22Rv1 (cell line): ENCODE measurements around the gene ANKRD28.

Source experiments
- ZFX ChIP-seq: fragments of 450-650 bp; IDR thresholded peaks from 2 replicates; pipeline ENCODE4 v1.6.1; 2017; ENCODE audit warnings: antibody characterized with exemption, borderline replicate concordance
- TF ChIP-seq, protein P1 (sequence below): fragments of 450-650 bp; IDR thresholded peaks from 2 replicates; pipeline ENCODE4 v1.5.1; 2017; ENCODE audit warnings: mild to moderate bottlenecking

DNA sequence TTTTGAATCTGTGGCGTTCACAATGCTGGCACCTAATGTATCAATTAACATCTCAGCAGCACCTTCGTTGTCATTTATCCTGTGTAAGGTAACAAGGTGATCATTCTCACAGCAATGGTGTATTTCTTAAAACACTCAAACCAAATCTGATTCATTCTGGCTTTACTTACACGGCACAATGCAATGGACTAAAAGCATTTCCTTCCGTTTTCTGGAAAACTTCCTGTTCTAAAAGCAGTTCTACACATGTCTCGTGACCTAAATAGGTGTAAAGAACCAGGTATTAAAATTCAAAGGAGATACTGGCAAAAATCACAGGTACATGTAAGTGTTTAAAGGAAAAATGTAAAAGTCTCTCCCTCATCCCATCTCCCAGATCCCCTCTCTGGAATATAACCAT lies 118.5 kb downstream of the ANKRD28 start:
- TF ChIP-seq, protein P1, sequence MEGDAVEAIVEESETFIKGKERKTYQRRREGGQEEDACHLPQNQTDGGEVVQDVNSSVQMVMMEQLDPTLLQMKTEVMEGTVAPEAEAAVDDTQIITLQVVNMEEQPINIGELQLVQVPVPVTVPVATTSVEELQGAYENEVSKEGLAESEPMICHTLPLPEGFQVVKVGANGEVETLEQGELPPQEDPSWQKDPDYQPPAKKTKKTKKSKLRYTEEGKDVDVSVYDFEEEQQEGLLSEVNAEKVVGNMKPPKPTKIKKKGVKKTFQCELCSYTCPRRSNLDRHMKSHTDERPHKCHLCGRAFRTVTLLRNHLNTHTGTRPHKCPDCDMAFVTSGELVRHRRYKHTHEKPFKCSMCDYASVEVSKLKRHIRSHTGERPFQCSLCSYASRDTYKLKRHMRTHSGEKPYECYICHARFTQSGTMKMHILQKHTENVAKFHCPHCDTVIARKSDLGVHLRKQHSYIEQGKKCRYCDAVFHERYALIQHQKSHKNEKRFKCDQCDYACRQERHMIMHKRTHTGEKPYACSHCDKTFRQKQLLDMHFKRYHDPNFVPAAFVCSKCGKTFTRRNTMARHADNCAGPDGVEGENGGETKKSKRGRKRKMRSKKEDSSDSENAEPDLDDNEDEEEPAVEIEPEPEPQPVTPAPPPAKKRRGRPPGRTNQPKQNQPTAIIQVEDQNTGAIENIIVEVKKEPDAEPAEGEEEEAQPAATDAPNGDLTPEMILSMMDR, result no peak
- TF ChIP-seq ZFX, result no peak
